Measurements from ENCODE around the gene CNTNAP2. TPM values are rescaled to one million over a fixed set of nuclear protein-coding genes. Genes with fewer than 3 reads are reported as not detected.

The CNTNAP2 gene
- total RNA-seq, 1 donor from 2014 or later: 5.4 TPM

DNA sequence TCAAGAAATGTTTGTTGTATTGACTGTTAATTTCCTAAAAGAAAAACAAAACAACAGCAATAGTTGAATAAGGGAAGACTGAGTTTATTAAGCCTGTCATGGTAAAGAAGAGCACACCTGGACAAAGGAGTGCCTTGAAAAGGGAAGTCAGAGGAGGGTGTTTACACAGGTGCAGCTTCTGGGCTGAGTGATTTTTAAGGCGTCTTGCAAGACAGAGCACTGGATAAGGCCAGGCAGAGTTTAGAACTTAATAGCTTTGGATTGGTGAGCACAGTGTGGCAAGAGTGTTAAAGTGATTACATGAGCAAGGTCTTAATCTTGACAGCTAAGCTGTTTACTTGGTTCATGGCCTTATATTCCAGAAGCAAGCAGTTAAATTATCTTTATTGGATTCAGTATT lies 423.2 kb downstream of the CNTNAP2 start:
- no peak overlapping the region for H3K4me3 Mint-ChIP-seq (ENCODE audit: unreplicated experiment)
- DNase-seq (ENCODE audit: low spot score): no peak
- TF ChIP-seq, protein P1, sequence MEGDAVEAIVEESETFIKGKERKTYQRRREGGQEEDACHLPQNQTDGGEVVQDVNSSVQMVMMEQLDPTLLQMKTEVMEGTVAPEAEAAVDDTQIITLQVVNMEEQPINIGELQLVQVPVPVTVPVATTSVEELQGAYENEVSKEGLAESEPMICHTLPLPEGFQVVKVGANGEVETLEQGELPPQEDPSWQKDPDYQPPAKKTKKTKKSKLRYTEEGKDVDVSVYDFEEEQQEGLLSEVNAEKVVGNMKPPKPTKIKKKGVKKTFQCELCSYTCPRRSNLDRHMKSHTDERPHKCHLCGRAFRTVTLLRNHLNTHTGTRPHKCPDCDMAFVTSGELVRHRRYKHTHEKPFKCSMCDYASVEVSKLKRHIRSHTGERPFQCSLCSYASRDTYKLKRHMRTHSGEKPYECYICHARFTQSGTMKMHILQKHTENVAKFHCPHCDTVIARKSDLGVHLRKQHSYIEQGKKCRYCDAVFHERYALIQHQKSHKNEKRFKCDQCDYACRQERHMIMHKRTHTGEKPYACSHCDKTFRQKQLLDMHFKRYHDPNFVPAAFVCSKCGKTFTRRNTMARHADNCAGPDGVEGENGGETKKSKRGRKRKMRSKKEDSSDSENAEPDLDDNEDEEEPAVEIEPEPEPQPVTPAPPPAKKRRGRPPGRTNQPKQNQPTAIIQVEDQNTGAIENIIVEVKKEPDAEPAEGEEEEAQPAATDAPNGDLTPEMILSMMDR (IDR thresholded peaks at IDR 0.05; ENCODE audit: unreplicated experiment): no peak
- H3K36me3 Mint-ChIP-seq (ENCODE audit: low read depth, unreplicated experiment): no peaks in the 10 kb centered on the region
- H3K9me3 Mint-ChIP-seq (ENCODE audit: unreplicated experiment): peaks cover 9% of the 10 kb centered on the region
- H3K27me3 Mint-ChIP-seq (ENCODE audit: unreplicated experiment): no peaks in the 10 kb centered on the region
- H3K4me1 Mint-ChIP-seq (ENCODE audit: unreplicated experiment): no peaks in the 10 kb centered on the region
- H3K27ac Mint-ChIP-seq (ENCODE audit: unreplicated experiment): no peak overlapping the region

GRCh38 chr7:146542101-146542500 lies 425.5 kb downstream of the CNTNAP2 start:
- H3K27ac Mint-ChIP-seq (ENCODE audit: unreplicated experiment): no peak overlapping the region
- TF ChIP-seq, protein P1 (IDR thresholded peaks at IDR 0.05; ENCODE audit: unreplicated experiment): no peak
- H3K4me1 Mint-ChIP-seq (ENCODE audit: unreplicated experiment): no peaks in the 10 kb centered on the region

DNA sequence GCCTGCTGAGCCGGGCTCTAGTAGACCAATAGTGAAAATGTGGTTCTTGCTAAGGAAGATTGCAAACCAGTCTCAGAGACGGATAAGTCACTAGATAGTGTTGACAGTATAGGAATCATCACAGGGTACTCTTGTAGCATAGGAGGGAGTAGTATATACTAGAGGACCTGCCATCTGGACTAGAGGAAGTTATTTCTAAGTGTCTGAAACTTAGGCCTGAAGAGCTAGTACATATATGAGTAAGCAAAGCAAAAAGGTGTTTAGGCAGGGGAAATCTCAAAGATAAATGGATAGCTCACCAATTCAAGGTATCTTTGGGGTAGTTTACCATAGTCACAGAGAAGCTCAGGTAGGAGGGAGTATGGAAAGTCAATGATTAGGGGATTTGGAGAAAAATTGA lies 428.1 kb downstream of the CNTNAP2 start:
- H3K4me1 Mint-ChIP-seq (ENCODE audit: unreplicated experiment): no peaks in the 10 kb centered on the region
- TF ChIP-seq, protein P1 (IDR thresholded peaks at IDR 0.05; ENCODE audit: unreplicated experiment): no peak

More at GRCh38 chr7:146542101-146542500, 425.5 kb downstream of the CNTNAP2 start:
- no peak for DNase-seq (ENCODE audit: low spot score)
- Mint-ChIP-seq H3K27me3 (ENCODE audit: unreplicated experiment) (no peaks in the 10 kb centered on the region), H3K4me3 (ENCODE audit: unreplicated experiment) (no peak overlapping the region), H3K36me3 (ENCODE audit: low read depth, unreplicated experiment) (no peaks in the 10 kb centered on the region), H3K9me3 (ENCODE audit: unreplicated experiment) (peaks cover 12% of the 10 kb centered on the region)

GRCh38 chr7:146548816-146549215 lies 432.2 kb downstream of the CNTNAP2 start:
- no peak overlapping the region for H3K4me3 Mint-ChIP-seq (ENCODE audit: unreplicated experiment)
- H3K4me1 Mint-ChIP-seq (ENCODE audit: unreplicated experiment): no peaks in the 10 kb centered on the region
- peaks cover 2% of the 10 kb centered on the region for H3K27me3 Mint-ChIP-seq (ENCODE audit: unreplicated experiment)
- no peaks in the 10 kb centered on the region for H3K36me3 Mint-ChIP-seq (ENCODE audit: low read depth, unreplicated experiment)
- no peak overlapping the region for H3K27ac Mint-ChIP-seq (ENCODE audit: unreplicated experiment)
- TF ChIP-seq, protein P1 (IDR thresholded peaks at IDR 0.05; ENCODE audit: unreplicated experiment): no peak
- H3K9me3 Mint-ChIP-seq (ENCODE audit: unreplicated experiment): peaks cover 18% of the 10 kb centered on the region
- DNase-seq (ENCODE audit: low spot score): no peak

More for the DNA sequence above, 428.1 kb downstream of the CNTNAP2 start:
- Mint-ChIP-seq H3K36me3 (ENCODE audit: low read depth, unreplicated experiment) (no peaks in the 10 kb centered on the region), H3K27me3 (ENCODE audit: unreplicated experiment) (no peaks in the 10 kb centered on the region), H3K27ac (ENCODE audit: unreplicated experiment) (no peak overlapping the region), H3K9me3 (ENCODE audit: unreplicated experiment) (peaks cover 14% of the 10 kb centered on the region), H3K4me3 (ENCODE audit: unreplicated experiment) (no peak overlapping the region)
- DNase-seq (ENCODE audit: low spot score): no peak

GRCh38 chr7:146554556-146554955 lies 438.0 kb downstream of the CNTNAP2 start:
- Mint-ChIP-seq H3K4me1 (ENCODE audit: unreplicated experiment) (no peaks in the 10 kb centered on the region), H3K27me3 (ENCODE audit: unreplicated experiment) (peaks cover 2% of the 10 kb centered on the region), H3K9me3 (ENCODE audit: unreplicated experiment) (peaks cover 7% of the 10 kb centered on the region), H3K4me3 (ENCODE audit: unreplicated experiment) (no peak overlapping the region), H3K27ac (ENCODE audit: unreplicated experiment) (no peak overlapping the region), H3K36me3 (ENCODE audit: low read depth, unreplicated experiment) (no peaks in the 10 kb centered on the region)
- TF ChIP-seq, protein P1 (IDR thresholded peaks at IDR 0.05; ENCODE audit: unreplicated experiment): no peak
- no peak for DNase-seq (ENCODE audit: low spot score)
